ENCODE measurements around the gene RIF1. TPM values are rescaled to one million over a fixed set of nuclear protein-coding genes. Genes with fewer than 3 reads are reported as not detected.

Gene RIF1
- total and polyA plus RNA-seq, 2 experiments from 2014 or later = 20.9 to 26.5 TPM

DNA sequence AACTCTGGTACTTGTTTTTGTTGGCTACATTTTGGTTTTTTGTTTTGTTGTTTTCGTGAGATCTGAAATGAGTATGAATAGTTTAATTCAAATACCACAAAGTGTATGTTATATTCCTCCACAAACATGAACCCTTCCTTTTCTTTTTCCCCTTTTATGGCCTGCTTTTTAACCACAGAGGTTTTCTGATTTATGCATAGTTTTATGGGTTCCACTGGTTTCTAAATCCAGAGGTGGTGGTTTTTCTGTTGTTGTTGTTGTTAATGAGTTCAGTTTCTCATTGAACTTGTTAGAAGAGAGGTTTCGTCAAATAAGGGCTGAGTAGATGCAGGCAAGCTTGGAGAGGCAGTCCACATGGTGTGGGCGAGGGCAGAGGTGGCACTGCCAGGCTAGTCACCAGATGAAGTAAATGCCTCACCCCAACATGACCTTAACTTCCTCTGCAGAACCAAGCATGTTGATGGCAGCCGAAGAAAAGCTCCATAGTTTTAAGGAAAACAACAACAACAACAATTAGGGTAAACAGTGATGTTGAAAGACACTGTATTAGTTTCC, 72.5 kb downstream of the RIF1 start:
- Histone ChIP-seq H3K79me2 (ENCODE audit: insufficient read depth) (peaks cover 14% of the 10 kb centered on the region; the same call in 1 of the 2 replicates), H3K27me3 (replicated peaks; ENCODE audit: insufficient read depth) (no peaks in the 10 kb centered on the region), H3K9me3 (ENCODE audit: low read depth) (no peaks in the 10 kb centered on the region), H4K20me1 (ENCODE audit: insufficient read depth) (no peaks in the 10 kb centered on the region), H3F3A (ENCODE audit: insufficient read depth) (no peaks in the 10 kb centered on the region; the same call in 1 of the 2 replicates), H3K4me3 (no peak overlapping the region), H3K4me1 (ENCODE audit: insufficient read depth) (no peaks in the 10 kb centered on the region), H3K27ac (no peak overlapping the region), H3K36me3 (ENCODE audit: low read depth) (peaks cover 20% of the 10 kb centered on the region), H2AFZ (no peak overlapping the region), H3K9ac (no peak overlapping the region), H3K4me2 (ENCODE audit: unreplicated experiment) (no peak overlapping the region), H3K9me2 (ENCODE audit: insufficient read depth) (no peaks in the 10 kb centered on the region)
- 80 to 84% methylated on average over 4 of the region's 4 CpGs for WGBS, 2 experiments (ENCODE audit: low coverage in 1 of 2, low lambda C conversion rate in 2 of 2, missing lambda C conversion rate in 2 of 2)
- in situ Hi-C loops (cut with MboI) = no loop called here
- no peak for DNase-seq
- TF ChIP-seq EZH2 (IDR thresholded peaks at IDR 0.05; ENCODE audit: insufficient read depth, poor library complexity, severe bottlenecking) (no peak), EZH2phosphoT487 (IDR thresholded peaks at IDR 0.05; ENCODE audit: insufficient read depth, low read depth) (no peak)

DNA sequence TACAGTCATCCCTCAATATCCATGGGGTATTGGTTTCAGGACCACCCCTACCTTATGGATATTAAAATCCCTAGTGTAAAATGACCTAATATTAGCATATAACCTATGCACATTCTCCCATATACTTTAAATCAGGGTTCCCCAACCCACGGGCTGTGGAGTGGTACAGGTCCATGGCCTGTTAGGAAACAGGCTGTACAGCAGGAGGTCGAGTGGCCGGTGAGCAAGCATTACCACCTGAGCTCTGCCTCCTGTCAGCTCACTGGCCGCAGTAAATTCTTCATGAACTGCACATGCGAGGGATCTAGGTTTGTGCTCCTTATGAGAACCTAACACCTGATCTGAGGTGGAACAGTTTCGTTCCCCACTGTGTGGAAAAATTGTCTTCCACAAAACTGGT, 73.8 kb downstream of the RIF1 start:
- in situ Hi-C loops (cut with MboI) = no loop called here
- H3K27ac ChIP-seq = no peak overlapping the region
- H2AFZ ChIP-seq = no peak overlapping the region
- TF ChIP-seq EZH2phosphoT487 (IDR thresholded peaks at IDR 0.05; ENCODE audit: insufficient read depth, low read depth) (no peak), EZH2 (IDR thresholded peaks at IDR 0.05; ENCODE audit: insufficient read depth, poor library complexity, severe bottlenecking) (no peak)
- no peaks in the 10 kb centered on the region for H3K27me3 ChIP-seq (replicated peaks; ENCODE audit: insufficient read depth)
- no peak overlapping the region for H3K9ac ChIP-seq
- no peaks in the 10 kb centered on the region for H3K9me2 ChIP-seq (ENCODE audit: insufficient read depth)
- 0 out of 2 replicates have a peak, but pooled peaks cover 11% of the 10 kb centered on the region for H3K79me2 ChIP-seq (ENCODE audit: insufficient read depth)
- no peak overlapping the region for H3K4me3 ChIP-seq
- peaks cover 20% of the 10 kb centered on the region for H3K36me3 ChIP-seq (ENCODE audit: low read depth)
- 83 to 88% methylated on average over 6 of the region's 6 CpGs for WGBS, 2 experiments (ENCODE audit: low coverage in 1 of 2, low lambda C conversion rate in 2 of 2, missing lambda C conversion rate in 2 of 2)
- no peaks in the 10 kb centered on the region; the same call in 1 of the 2 replicates for H3F3A ChIP-seq (ENCODE audit: insufficient read depth)
- H3K4me2 ChIP-seq (ENCODE audit: unreplicated experiment) = no peak overlapping the region
- no peaks in the 10 kb centered on the region for H3K4me1 ChIP-seq (ENCODE audit: insufficient read depth)
- no peaks in the 10 kb centered on the region for H3K9me3 ChIP-seq (ENCODE audit: low read depth)
- no peaks in the 10 kb centered on the region for H4K20me1 ChIP-seq (ENCODE audit: insufficient read depth)
- DNase-seq = no peak

DNA sequence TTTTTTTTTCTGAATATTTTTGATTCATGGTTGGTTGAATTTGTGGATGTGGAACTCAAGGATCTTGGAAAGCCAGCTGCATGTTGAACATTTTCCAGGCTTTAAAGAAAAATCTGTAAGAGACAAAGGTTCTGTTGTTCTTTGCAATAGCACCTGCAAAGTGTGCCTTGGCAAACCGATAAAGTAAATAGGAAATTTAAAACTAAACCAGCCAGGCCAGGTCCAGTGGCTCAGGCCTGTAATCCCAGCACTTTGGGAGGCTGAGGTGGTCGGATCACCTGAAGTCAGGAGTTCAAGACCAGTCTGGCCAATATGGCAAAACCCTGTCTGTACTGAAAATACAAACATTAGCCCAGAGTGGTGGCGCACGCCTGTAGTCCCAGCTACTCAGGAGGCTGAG, 74.4 kb downstream of the RIF1 start:
- TF ChIP-seq EZH2phosphoT487 (IDR thresholded peaks at IDR 0.05; ENCODE audit: insufficient read depth, low read depth) (no peak), EZH2 (IDR thresholded peaks at IDR 0.05; ENCODE audit: insufficient read depth, poor library complexity, severe bottlenecking) (no peak)
- H3K79me2 ChIP-seq (ENCODE audit: insufficient read depth) = 0 out of 2 replicates have a peak, but pooled peaks cover 6% of the 10 kb centered on the region
- no peak for DNase-seq
- WGBS, 2 experiments (ENCODE audit: low coverage in 1 of 2, low lambda C conversion rate in 2 of 2, missing lambda C conversion rate in 2 of 2) = 100% methylated on average over 4 of the region's 4 CpGs
- H3K27me3 ChIP-seq (replicated peaks; ENCODE audit: insufficient read depth) = no peaks in the 10 kb centered on the region
- no peaks in the 10 kb centered on the region for H3K9me3 ChIP-seq (ENCODE audit: low read depth)
- in situ Hi-C loops (cut with MboI) = no loop called here
- H3K4me1 ChIP-seq (ENCODE audit: insufficient read depth) = no peaks in the 10 kb centered on the region
- H3K9me2 ChIP-seq (ENCODE audit: insufficient read depth) = no peaks in the 10 kb centered on the region
- H3K9ac ChIP-seq = no peak overlapping the region
- H3K4me3 ChIP-seq = no peak overlapping the region
- H3K4me2 ChIP-seq (ENCODE audit: unreplicated experiment) = no peak overlapping the region
- no peaks in the 10 kb centered on the region; the same call in 1 of the 2 replicates for H3F3A ChIP-seq (ENCODE audit: insufficient read depth)
- no peak overlapping the region for H3K27ac ChIP-seq
- peaks cover 20% of the 10 kb centered on the region for H3K36me3 ChIP-seq (ENCODE audit: low read depth)
- no peak overlapping the region for H2AFZ ChIP-seq
- no peaks in the 10 kb centered on the region for H4K20me1 ChIP-seq (ENCODE audit: insufficient read depth)

DNA sequence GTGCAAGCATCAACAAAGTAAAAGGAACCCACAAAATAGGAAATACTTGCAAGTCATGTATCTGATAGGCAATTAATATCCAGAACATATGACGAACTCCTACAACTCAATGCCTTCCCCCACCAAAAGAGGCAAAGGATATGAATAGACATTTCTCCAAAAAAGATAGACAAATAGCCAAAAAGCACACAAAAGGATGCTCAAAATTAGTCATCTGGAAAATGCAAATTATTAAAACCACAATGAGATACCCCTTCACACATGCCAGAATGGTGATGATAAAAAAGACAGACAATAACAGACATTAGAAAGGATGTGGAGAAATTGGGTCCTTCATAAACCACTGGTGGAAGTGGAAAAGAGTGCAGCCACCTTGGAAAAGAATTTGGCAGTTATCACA, 76.4 kb downstream of the RIF1 start:
- no peak overlapping the region for H3K27ac ChIP-seq
- WGBS, 2 experiments (ENCODE audit: low coverage in 1 of 2, low lambda C conversion rate in 2 of 2, missing lambda C conversion rate in 2 of 2) = 93 to 100% methylated on average over 1 of the region's 1 CpG

More for the DNA sequence above, 76.4 kb downstream of the RIF1 start:
- no peaks in the 10 kb centered on the region; the same call in 1 of the 2 replicates for H3F3A ChIP-seq (ENCODE audit: insufficient read depth)
- H3K79me2 ChIP-seq (ENCODE audit: insufficient read depth) = no peaks in the 10 kb centered on the region
- H4K20me1 ChIP-seq (ENCODE audit: insufficient read depth) = no peaks in the 10 kb centered on the region
- H3K9me3 ChIP-seq (ENCODE audit: low read depth) = no peaks in the 10 kb centered on the region
- H3K4me1 ChIP-seq (ENCODE audit: insufficient read depth) = no peaks in the 10 kb centered on the region
- no peak overlapping the region for H3K4me2 ChIP-seq (ENCODE audit: unreplicated experiment)
- no peak for DNase-seq
- H2AFZ ChIP-seq = no peak overlapping the region
- H3K9ac ChIP-seq = no peak overlapping the region
- no peaks in the 10 kb centered on the region for H3K27me3 ChIP-seq (replicated peaks; ENCODE audit: insufficient read depth)
- no peak overlapping the region for H3K4me3 ChIP-seq
- no peaks in the 10 kb centered on the region for H3K9me2 ChIP-seq (ENCODE audit: insufficient read depth)
- in situ Hi-C loops (cut with MboI) = no loop called here
- TF ChIP-seq EZH2phosphoT487 (IDR thresholded peaks at IDR 0.05; ENCODE audit: insufficient read depth, low read depth) = no peak
- TF ChIP-seq EZH2 (IDR thresholded peaks at IDR 0.05; ENCODE audit: insufficient read depth, poor library complexity, severe bottlenecking) = no peak
- H3K36me3 ChIP-seq (ENCODE audit: low read depth) = 0 out of 2 replicates have a peak, but pooled peaks cover 12% of the 10 kb centered on the region
